ENCODE results near the gene MED14.

Gene MED14

GRCh38 chrX:40687169-40687568 is 48.2 kb downstream of the MED14 start:
- no peak for DNase-seq
- in situ Hi-C loops (cut with HindIII; ENCODE audit: low pct_ligation_motif_present, low pct_unique_long_range_greater_than_20kb, low sequenced_read_pairs), result no loop called here

GRCh38 chrX:40685362-40685918 is 49.9 kb downstream of the MED14 start:
- no peak for DNase-seq
- in situ Hi-C loops (cut with HindIII; ENCODE audit: low pct_ligation_motif_present, low pct_unique_long_range_greater_than_20kb, low sequenced_read_pairs), result no loop called here

GRCh38 chrX:40684092-40684491 is 51.2 kb downstream of the MED14 start:
- no peak for DNase-seq
- in situ Hi-C loops (cut with HindIII; ENCODE audit: low pct_ligation_motif_present, low pct_unique_long_range_greater_than_20kb, low sequenced_read_pairs), result no loop called here

DNA sequence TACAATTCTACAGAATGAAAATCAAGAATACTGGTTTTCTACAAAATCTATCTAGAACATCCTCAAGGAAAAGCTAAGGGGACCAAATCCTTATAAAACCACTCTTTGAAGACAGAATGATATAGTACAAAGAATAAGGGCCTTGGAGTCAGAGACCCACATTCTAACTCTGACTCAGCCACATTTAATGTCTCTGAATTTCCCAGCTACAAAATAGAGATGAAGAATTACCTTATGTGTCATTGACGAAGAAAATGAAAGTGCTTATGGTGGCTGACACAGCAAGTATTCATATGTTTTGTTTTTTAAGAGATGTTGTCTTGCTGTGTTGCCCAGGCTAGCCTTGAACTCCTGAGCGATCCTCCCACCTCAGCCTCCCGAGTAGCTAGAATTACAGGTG is 52.1 kb downstream of the MED14 start:
- no peak for DNase-seq
- in situ Hi-C loops (cut with HindIII; ENCODE audit: low pct_ligation_motif_present, low pct_unique_long_range_greater_than_20kb, low sequenced_read_pairs), result no loop called here

GRCh38 chrX:40671126-40671525 is 64.2 kb downstream of the MED14 start:
- in situ Hi-C loops (cut with HindIII; ENCODE audit: low pct_ligation_motif_present, low pct_unique_long_range_greater_than_20kb, low sequenced_read_pairs), result no loop called here
- DNase-seq, result no peak

- no peak for DNase-seq
- in situ Hi-C loops (cut with HindIII; ENCODE audit: low pct_ligation_motif_present, low pct_unique_long_range_greater_than_20kb, low sequenced_read_pairs), result no loop called here
Observed at GRCh38 chrX:40663880-40664630, 71.3 kb downstream of the MED14 start.

- no peak for DNase-seq
- in situ Hi-C loops (cut with HindIII; ENCODE audit: low pct_ligation_motif_present, low pct_unique_long_range_greater_than_20kb, low sequenced_read_pairs), result no loop called here
Observed at GRCh38 chrX:40663078-40663740, 72.1 kb downstream of the MED14 start.

- in situ Hi-C loops (cut with HindIII; ENCODE audit: low pct_ligation_motif_present, low pct_unique_long_range_greater_than_20kb, low sequenced_read_pairs), result no loop called here
- no peak for DNase-seq
Observed at GRCh38 chrX:40661489-40661888, 73.9 kb downstream of the MED14 start.

GRCh38 chrX:40660381-40660780 is 75.0 kb downstream of the MED14 start:
- DNase-seq, result no peak
- in situ Hi-C loops (cut with HindIII; ENCODE audit: low pct_ligation_motif_present, low pct_unique_long_range_greater_than_20kb, low sequenced_read_pairs), result no loop called here

- in situ Hi-C loops (cut with HindIII; ENCODE audit: low pct_ligation_motif_present, low pct_unique_long_range_greater_than_20kb, low sequenced_read_pairs), result no loop called here
- DNase-seq, result no peak
Observed at GRCh38 chrX:40653535-40653934, 81.8 kb downstream of the MED14 start.

DNA sequence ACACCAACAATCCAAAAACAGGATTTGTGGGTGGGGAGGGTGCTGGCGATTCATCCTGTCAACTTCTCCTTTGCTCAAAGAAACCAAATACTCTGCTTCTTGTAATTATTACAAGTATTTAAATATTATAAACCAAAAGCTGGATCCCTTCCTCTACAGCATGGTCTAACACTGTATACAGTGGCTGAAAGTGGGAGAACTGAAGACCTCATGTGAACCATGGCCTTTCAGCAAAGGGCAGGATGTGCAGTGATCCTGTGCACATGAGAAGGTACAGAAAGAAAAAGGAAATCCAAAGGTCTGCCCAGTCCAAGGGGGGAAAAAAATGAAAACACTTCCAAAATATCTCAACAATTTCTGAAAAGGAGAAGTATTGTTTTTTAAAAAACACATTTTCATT is 82.7 kb downstream of the MED14 start:
- no peak for DNase-seq
- in situ Hi-C loops (cut with HindIII; ENCODE audit: low pct_ligation_motif_present, low pct_unique_long_range_greater_than_20kb, low sequenced_read_pairs), result no loop called here

- in situ Hi-C loops (cut with HindIII; ENCODE audit: low pct_ligation_motif_present, low pct_unique_long_range_greater_than_20kb, low sequenced_read_pairs), result no loop called here
- peak; percentile 46 for DNase-seq
Observed at GRCh38 chrX:40651620-40652223, 83.6 kb downstream of the MED14 start.

GRCh38 chrX:40647307-40648197 is 87.8 kb downstream of the MED14 start, which contains the start of gene CXorf38:
TSS of gene CXorf38 (minus strand) at chrX:40647561. CDS start at chrX:40647520, 41 bp downstream.
- peak; percentile 78 for DNase-seq
- in situ Hi-C loops (cut with HindIII; ENCODE audit: low pct_ligation_motif_present, low pct_unique_long_range_greater_than_20kb, low sequenced_read_pairs), result no loop called here

GRCh38 chrX:40646489-40647306 is 88.6 kb downstream of the MED14 start:
- in situ Hi-C loops (cut with HindIII; ENCODE audit: low pct_ligation_motif_present, low pct_unique_long_range_greater_than_20kb, low sequenced_read_pairs), result no loop called here
- DNase-seq, result peak; percentile 9

DNA sequence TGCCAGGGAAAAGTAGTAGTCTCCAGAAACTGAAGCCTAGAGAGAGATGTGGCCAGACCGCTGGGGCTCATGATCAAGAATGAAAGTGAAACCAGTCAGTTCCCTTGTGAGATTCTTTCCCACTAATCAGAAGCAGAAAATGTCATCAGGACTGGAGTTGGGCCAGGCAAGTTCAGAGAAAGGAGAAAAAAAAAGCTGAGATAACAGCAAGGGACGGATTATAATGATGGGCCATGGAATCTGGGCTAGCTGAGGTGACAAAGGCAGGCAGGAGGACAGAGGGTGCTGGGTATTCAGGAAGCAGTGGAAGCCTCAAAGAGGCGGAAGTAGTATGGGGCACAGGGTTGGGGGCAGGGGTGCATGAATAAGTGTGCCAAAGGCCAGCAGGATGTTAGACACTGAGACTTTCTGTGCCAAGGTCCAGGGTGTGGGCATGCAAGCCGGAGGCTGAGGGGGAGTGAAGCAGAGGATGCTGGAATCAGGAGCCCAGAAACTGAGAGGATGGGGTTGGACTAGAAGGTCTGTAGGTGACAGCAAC is 90.5 kb downstream of the MED14 start:
- in situ Hi-C loops (cut with HindIII; ENCODE audit: low pct_ligation_motif_present, low pct_unique_long_range_greater_than_20kb, low sequenced_read_pairs), result no loop called here
- peak; percentile 64 for DNase-seq

GRCh38 chrX:40644176-40644575 is 91.2 kb downstream of the MED14 start:
- DNase-seq, result peak; percentile 24
- in situ Hi-C loops (cut with HindIII; ENCODE audit: low pct_ligation_motif_present, low pct_unique_long_range_greater_than_20kb, low sequenced_read_pairs), result no loop called here

GRCh38 chrX:40637687-40638086 is 97.7 kb downstream of the MED14 start:
- in situ Hi-C loops (cut with HindIII; ENCODE audit: low pct_ligation_motif_present, low pct_unique_long_range_greater_than_20kb, low sequenced_read_pairs), result no loop called here
- no peak for DNase-seq

Measured in ACHN (cell line).